ACHN (cell line): ENCODE results near the gene F7.

ENCODE experiments used
- DNase-seq: peaks from one replicate; pipeline ENCODE4 v3.0.0-alpha.2; 2015
- in situ Hi-C: cut with HindIII; loops from 2 replicates; pipeline ENCODE4 v1.10.0; 2017; ENCODE audit warnings: low sequenced_read_pairs, low pct_ligation_motif_present, low pct_unique_long_range_greater_than_20kb

The F7 gene

DNA sequence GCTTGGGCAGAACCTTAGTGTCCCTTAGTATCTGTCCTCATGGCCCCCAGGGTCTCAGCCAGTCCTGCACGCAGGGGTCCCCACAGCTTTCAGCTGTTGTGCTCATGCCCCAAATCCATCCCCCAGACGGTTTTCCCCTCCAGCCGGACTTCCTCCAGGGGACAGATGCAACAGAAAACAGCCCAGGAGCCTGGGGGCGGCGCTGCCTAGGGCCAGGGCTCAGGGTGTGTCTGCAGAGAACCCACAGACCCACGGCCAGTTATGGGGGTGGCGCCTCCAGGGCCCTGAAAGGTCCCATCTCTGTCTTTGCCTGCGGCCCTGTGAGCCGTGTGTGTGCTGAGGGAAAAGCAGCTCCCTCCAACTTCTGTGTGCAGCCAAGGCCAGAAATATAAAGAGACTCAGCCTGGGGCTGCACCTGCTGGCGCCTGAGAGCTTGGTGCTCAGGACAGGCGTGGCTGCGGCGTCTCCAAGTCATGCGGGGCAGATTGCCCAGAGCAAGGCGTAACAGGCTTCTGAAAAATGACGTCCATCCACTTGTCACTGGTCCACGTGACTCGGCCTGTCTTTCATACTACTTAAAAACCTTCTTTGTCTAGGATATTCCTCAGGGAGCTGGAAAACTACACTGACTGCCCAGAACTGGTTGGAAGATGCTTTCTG, 22.1 kb upstream of the F7 start:
- in situ Hi-C loops = no loop called here
- DNase-seq = no peak

DNA sequence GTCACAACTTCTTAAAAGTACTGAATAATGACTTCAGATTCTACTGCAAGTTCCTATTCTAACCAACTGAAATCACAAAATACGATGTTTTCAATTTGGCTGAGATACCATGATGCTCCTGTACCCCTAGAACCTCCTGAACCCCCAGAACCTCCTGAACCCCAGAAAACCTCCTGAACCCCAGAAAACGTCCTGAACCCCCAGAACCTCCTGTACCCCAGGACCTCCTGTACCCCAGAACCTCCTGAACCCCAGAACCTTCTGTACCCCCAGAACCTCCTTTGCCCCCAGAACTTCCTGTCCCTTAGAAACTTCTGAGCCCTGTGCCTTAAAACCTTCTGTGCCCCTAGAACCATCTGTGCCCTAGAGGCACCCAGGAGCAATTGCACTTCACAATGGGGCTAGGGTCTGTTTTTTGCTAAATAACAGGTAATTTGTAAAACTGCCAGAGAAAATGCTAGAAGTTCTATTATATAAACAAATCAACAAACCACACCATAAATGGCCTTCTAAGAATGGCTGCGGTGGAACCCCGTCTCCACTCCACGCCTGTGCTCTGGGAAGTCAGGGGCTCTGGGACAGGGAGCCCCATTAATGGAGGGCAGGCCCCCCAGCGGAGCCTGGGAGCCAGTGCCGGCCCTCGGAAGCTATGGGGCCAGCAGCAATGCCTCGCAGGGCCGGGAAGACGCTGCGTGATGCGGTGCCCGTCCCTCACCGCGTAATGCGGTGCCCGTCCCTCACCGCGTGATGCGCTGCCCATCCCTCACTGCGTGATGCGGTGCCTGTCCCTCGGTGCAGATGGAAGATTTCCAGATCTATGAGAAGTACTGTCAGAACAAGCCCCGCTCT, 21.3 kb upstream of the F7 start:
- no peak for DNase-seq
- in situ Hi-C loops = no loop called here

- DNase-seq = no peak
- in situ Hi-C loops = no loop called here
Observed at GRCh38 chr13:113084943-113085540, 20.5 kb upstream of the F7 start.

- in situ Hi-C loops = no loop called here
- no peak for DNase-seq
Observed at GRCh38 chr13:113086031-113086750, 19.4 kb upstream of the F7 start.

- in situ Hi-C loops = no loop called here
- no peak for DNase-seq
Observed at GRCh38 chr13:113086991-113087922, 18.3 kb upstream of the F7 start.

DNA sequence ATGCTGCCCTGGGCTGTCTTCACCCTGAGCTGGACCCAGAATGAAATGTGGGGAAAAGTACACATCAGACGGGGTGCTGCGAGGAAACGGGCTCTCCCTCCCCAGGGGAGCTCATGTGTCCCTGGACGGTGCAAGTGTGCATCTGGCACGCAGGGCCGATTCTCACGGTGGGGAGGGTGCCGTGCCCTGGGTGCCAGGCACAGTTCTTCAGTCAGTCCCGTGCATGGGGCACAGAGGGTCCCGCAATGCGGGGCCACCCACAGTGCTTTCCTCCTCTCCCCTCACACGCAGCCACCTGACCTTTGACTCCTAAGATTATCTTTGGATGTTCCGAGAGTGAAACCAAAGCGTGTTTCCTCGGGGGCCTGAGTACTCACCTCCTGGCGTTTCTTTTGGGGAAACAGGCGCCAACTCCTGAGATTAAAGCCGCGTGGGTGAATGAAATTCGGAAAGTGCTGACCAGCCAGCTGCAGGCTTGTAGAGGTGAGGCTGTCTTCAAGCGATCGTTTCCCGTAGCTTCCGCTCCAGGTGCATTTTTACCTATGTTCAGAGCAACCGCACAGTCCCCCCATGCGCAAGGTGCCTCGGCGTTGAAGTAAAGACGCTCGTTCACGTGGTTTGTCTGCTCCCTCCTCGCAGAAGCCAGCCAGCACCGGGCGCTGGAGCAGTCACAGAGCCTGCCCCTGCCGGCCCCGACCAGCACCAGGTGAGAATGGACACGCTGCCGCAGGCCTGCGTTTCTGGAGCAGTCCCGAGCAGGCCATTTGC, 17.5 kb upstream of the F7 start:
- no peak for DNase-seq
- in situ Hi-C loops = no loop called here

GRCh38 chr13:113088691-113089020, 16.9 kb upstream of the F7 start:
- DNase-seq = no peak
- in situ Hi-C loops = no loop called here

DNA sequence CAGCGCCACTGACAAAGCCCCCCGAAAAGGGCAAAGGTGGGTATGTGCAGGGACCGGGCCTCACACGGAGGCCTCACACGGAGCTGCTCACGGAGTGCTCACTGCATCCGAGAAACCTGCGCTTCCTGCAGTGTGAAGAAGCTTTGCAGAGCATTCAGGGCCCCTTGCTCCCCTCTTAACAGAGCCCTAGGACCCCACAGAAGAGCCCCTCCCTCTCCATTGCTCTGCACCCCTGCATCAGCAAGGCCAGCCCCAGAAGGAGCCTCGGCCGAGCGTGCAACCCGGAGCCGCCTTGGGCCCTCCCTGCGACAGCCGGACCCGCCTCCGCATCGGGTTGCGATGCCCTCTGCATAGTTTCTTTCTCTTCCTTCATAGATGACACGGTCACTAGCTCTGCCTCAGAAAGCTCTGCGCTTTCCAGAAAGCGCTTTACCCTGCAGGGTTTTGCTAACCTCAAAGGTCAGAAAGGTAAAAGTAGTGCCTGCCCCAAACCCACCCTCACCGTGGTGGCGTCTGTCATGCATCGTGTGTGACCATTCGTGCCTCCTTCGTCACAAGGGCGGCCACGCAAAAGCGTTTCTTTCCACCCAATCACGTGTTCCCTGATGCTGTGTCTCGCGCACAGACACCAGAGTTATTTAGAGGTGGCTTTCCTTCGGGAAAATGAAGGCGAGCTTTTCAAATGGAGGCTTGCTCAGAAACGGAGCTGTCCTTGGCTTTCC, 15.7 kb upstream of the F7 start:
- no peak for DNase-seq
- in situ Hi-C loops = no loop called here

DNA sequence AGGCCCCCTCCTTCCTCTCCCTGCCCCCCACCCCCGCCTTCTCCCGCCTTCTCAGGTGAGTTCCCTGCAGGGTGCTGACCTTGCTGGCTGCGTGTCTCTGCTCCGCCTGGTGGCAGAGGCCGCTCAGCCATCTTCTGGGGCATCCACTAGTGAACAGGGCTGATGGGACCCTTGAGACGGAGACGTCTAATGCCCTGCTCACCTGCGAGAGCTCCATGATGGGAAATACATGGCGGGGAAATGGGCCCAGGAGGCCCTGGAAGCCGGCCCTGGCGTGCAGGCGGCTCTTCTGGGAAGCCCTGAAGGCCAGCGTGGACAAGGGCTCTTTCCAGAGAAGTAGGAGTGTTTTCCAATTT, 15.2 kb upstream of the F7 start:
- no peak for DNase-seq
- in situ Hi-C loops = no loop called here

GRCh38 chr13:113090806-113091205, 14.8 kb upstream of the F7 start:
- DNase-seq = no peak
- in situ Hi-C loops = no loop called here

DNA sequence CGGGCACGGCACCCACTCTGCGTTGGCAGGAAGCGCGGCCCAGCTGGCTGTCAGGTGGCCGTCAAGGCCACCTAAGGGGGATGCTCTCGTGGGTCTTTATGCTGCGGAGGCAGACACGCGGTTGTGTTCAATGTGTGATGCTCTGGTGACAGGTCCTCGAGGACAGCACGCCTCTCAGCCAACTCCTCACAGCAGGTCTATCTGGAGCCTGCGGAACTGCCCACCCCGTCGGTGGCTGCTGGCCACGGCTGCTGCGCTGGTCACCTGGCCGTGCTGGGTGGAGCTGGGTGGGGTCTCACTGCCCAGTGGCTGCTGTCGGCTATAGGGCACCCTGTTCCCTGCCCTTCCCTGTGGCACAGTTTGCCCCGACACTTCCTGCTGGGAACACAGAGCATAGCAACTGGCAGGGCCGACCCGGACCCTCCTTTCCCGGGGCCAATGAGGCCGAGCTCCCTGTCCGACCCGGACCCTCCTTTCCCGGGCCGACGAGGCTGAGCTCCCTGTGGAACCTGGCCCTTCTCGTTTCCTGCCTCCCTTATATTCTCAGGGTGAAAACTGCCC, 14.3 kb upstream of the F7 start:
- DNase-seq = no peak
- in situ Hi-C loops = no loop called here

DNA sequence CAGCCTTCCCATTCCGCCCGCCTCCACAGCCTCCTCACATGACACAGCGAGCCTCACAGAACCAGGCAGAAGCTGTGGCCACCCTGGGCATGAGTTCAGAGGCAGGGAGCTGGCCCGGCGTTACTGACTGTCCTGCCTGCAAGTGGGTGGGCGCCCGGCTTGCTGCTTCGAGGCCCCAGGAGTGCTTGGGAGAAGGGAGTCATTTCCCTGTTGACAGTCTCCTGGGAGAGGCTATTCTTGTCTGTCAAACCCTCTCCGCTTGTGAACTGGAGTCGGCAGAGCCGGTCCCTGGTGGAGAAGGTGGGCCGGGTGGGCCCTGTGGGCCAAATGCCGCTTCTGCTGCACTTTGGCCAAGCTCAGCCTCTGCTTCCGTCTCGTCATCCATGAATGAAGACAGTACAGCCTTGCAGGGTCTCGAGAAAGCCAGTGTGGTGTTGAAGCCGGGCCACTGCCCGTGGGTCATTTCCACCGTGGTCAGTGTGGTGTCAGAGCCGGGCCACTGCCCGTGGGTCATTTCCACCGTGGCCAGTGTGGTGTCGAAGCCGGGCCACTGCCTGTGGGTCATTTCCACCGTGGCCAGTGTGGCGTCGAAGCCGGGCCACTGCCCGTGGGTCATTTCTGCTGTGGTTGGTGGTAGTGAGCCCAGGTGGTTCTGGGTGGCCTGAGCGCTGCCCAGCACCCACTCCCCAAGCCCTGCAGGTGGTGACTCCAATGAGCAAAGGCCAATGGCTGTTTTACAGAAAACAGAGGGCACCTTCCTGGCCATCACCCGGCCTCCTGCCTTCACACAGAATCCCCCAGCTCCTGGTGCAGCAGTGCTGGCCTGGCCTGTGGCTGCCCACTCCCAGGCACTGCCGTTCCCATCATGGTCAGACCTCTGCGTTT, 13.5 kb upstream of the F7 start:
- DNase-seq = no peak
- in situ Hi-C loops = no loop called here

GRCh38 chr13:113092776-113093579, 12.6 kb upstream of the F7 start:
- no peak for DNase-seq
- in situ Hi-C loops = no loop called here

GRCh38 chr13:113093580-113094409, 11.8 kb upstream of the F7 start:
- no peak for DNase-seq
- in situ Hi-C loops = no loop called here
